OCI-LY7 (cell line): ENCODE data around the gene MYLK. TPM values are rescaled to one million over a fixed set of nuclear protein-coding genes. Genes with fewer than 3 reads are reported as not detected.

ENCODE experiments used
- BruUV-seq: library from RNA; stranded (reverse); fragments of 400-500 nt; replicated peaks from 2 replicates; lab custom pipeline; 2021; lab: Mats Ljungman, UMichigan
- CTCF ChIA-PET: fragments of 300-600 bp; sonication (Branson Sonifier 250); formaldehyde crosslinking; loops from one replicate; lab custom pipeline; 2022; ENCODE audit warnings: antibody characterized with exemption; ENCODE audit not compliant: unreplicated experiment; lab: Charles Lee
- POLR2A ChIA-PET: fragments of 300-600 bp; sonication (Branson Sonifier 250); formaldehyde crosslinking; loops from one replicate; lab custom pipeline; 2022; ENCODE audit warnings: antibody characterized with exemption; lab: Charles Lee
- DNase-seq: peaks from one replicate; pipeline ENCODE4 v3.0.0-alpha.2; 2015; ENCODE audit warnings: low spot score
- H2AFZ ChIP-seq: fragments of 200-600 bp; sonication (generic), shearing (Covaris generic); 2 replicates; pipeline ENCODE4 v1.6.1; 2014; ENCODE audit warnings: mild to moderate bottlenecking, antibody characterized with exemption, low read length, moderate library complexity
- H3K27ac ChIP-seq: fragments of 200-600 bp; sonication (generic); 2 replicates; pipeline ENCODE4 v1.5.1; 2014; ENCODE audit warnings: mixed run types, low read depth, mild to moderate bottlenecking, moderate library complexity, low read length, inconsistent platforms; ENCODE audit not compliant: poor library complexity, severe bottlenecking
- H3K36me3 ChIP-seq: fragments of 200-600 bp; sonication (generic); 2 replicates; pipeline ENCODE4 v1.6.1; 2014; ENCODE audit warnings: mild to moderate bottlenecking, antibody characterized with exemption, low read length, moderate library complexity, mixed read lengths; ENCODE audit not compliant: insufficient read depth
- H3K4me1 ChIP-seq: fragments of 200-600 bp; sonication (generic); 2 replicates; pipeline ENCODE4 v1.5.1; 2014; ENCODE audit warnings: mild to moderate bottlenecking, low read length; ENCODE audit not compliant: insufficient read depth, poor library complexity, severe bottlenecking
- H3K4me2 ChIP-seq: fragments of 200-600 bp; sonication (generic); 2 replicates; pipeline ENCODE4 v1.6.1; 2014; ENCODE audit warnings: mild to moderate bottlenecking, low read length
- H3K4me3 ChIP-seq: fragments of 200-600 bp; sonication (generic); 2 replicates; pipeline ENCODE4 v1.5.1; 2014; ENCODE audit warnings: mild to moderate bottlenecking, low read depth, low read length; ENCODE audit not compliant: poor library complexity, severe bottlenecking
- H3K79me2 ChIP-seq: fragments of 200-600 bp; sonication (generic); 2 replicates; pipeline ENCODE4 v1.6.1; 2016; ENCODE audit warnings: low read depth, mild to moderate bottlenecking, low read length, moderate library complexity, mixed read lengths; ENCODE audit not compliant: insufficient read depth
- H3K9me2 ChIP-seq: fragments of 200-600 bp; sonication (generic); 2 replicates; pipeline ENCODE4 v1.6.1; 2016; ENCODE audit warnings: mild to moderate bottlenecking, low read length, mixed read lengths; ENCODE audit not compliant: insufficient read depth
- H3K9me3 ChIP-seq: fragments of 200-600 bp; sonication (generic); 2 replicates; pipeline ENCODE4 v1.6.1; 2014; ENCODE audit warnings: mild to moderate bottlenecking, mixed run types, low read length, mixed read lengths
- H4K20me1 ChIP-seq: fragments of 200-600 bp; sonication (generic); 2 replicates; pipeline ENCODE4 v1.6.1; 2014; ENCODE audit warnings: mild to moderate bottlenecking, antibody characterized with exemption, low read length, moderate library complexity, mixed read lengths; ENCODE audit not compliant: insufficient read depth
- EZH2phosphoT487 ChIP-seq: fragments of 200-600 bp; sonication (generic); IDR thresholded peaks from 2 replicates; pipeline ENCODE4 v1.6.1; 2018; ENCODE audit warnings: low read depth, borderline replicate concordance, mild to moderate bottlenecking, mixed run types, antibody characterized with exemption, low read length, moderate library complexity, mixed read lengths
- intact Hi-C: fragments of 100-400 bp; cut with micrococcal nuclease; formaldehyde crosslinking; loops from one replicate; pipeline ENCODE4 v1.10.0; 2022; ENCODE audit not compliant: unreplicated experiment
- total RNA-seq, 2 experiments: library from RNA; depleted of rRNA in 1 of 2; stranded (reverse); fragments of >200 nt in 1 of 2; shearing (Covaris generic) in 1 of 2; gene quantifications; 2 replicates each; pipeline ENCODE4 v1.2.3, GENCODE V29; 2014 to 2022
- TF ChIP-seq, protein P1 (sequence below): fragments of 200-600 bp; sonication (generic); conservative IDR thresholded peaks from 2 replicates; pipeline ENCODE4 v1.5.1; 2014; ENCODE audit warnings: mild to moderate bottlenecking, antibody characterized with exemption, low read length, moderate library complexity, mixed read lengths

Gene MYLK
- total RNA-seq, 2 experiments from 2014 or later, result not detected

- no peak for TF ChIP-seq EZH2phosphoT487
- TF ChIP-seq, protein P1, sequence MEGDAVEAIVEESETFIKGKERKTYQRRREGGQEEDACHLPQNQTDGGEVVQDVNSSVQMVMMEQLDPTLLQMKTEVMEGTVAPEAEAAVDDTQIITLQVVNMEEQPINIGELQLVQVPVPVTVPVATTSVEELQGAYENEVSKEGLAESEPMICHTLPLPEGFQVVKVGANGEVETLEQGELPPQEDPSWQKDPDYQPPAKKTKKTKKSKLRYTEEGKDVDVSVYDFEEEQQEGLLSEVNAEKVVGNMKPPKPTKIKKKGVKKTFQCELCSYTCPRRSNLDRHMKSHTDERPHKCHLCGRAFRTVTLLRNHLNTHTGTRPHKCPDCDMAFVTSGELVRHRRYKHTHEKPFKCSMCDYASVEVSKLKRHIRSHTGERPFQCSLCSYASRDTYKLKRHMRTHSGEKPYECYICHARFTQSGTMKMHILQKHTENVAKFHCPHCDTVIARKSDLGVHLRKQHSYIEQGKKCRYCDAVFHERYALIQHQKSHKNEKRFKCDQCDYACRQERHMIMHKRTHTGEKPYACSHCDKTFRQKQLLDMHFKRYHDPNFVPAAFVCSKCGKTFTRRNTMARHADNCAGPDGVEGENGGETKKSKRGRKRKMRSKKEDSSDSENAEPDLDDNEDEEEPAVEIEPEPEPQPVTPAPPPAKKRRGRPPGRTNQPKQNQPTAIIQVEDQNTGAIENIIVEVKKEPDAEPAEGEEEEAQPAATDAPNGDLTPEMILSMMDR, result no peak
- ChIA-PET CTCF (interaction anchor here (0.6 kb wide), 1 partner anchor 602 kb away, joined by 3 read pairs; no protein-coding TSS in a partner anchor), POLR2A (no interaction called here)
- H3K79me2 ChIP-seq, result no peaks in the 10 kb centered on the region
- no peak overlapping the region for H2AFZ ChIP-seq
- intact Hi-C loops, result no loop called here
- no TSS peak for BruUV-seq
- H3K9me3 ChIP-seq, result no peaks in the 10 kb centered on the region
- H3K4me2 ChIP-seq, result no peak overlapping the region
- no peaks in the 10 kb centered on the region for H4K20me1 ChIP-seq
- no peaks in the 10 kb centered on the region for H3K36me3 ChIP-seq
- no peak overlapping the region for H3K4me3 ChIP-seq
- DNase-seq, result no peak
- no peak overlapping the region for H3K27ac ChIP-seq
- no peaks in the 10 kb centered on the region for H3K9me2 ChIP-seq
- no peaks in the 10 kb centered on the region for H3K4me1 ChIP-seq
Measured at GRCh38 chr3:123627673-123628670, 256.2 kb downstream of the MYLK start.

GRCh38 chr3:123626881-123627280 lies 257.3 kb downstream of the MYLK start:
- no TSS peak for BruUV-seq

More at GRCh38 chr3:123626881-123627280, 257.3 kb downstream of the MYLK start:
- Histone ChIP-seq H3K9me3 (no peaks in the 10 kb centered on the region), H4K20me1 (no peaks in the 10 kb centered on the region), H3K36me3 (no peaks in the 10 kb centered on the region), H2AFZ (no peak overlapping the region), H3K27ac (no peak overlapping the region), H3K4me1 (no peaks in the 10 kb centered on the region), H3K4me2 (no peak overlapping the region), H3K4me3 (no peak overlapping the region), H3K79me2 (no peaks in the 10 kb centered on the region), H3K9me2 (no peaks in the 10 kb centered on the region)
- ChIA-PET CTCF (no interaction called here), POLR2A (no interaction called here)
- intact Hi-C loops, result no loop called here
- no peak for DNase-seq
- no peak for TF ChIP-seq EZH2phosphoT487
- TF ChIP-seq, protein P1, result no peak
